Common myeloid progenitor, CD34-positive (primary cell): ENCODE data around the gene PSMB5.

Source experiments
- CTCF ChIA-PET: fragments of 350-600 bp; sonication (Branson Sonifier 250); formaldehyde crosslinking; loops from one replicate; lab custom pipeline; 2021; ENCODE audit warnings: antibody characterized with exemption; lab: Charles Lee
- POLR2A ChIA-PET: fragments of 350-600 bp; sonication (Branson Sonifier 250); formaldehyde crosslinking; loops from one replicate; lab custom pipeline; 2021; ENCODE audit warnings: antibody characterized with exemption; lab: Charles Lee
- DNase-seq, 3 donors: peaks; one replicate each; pipeline versions ENCODE4 v3.0.0 to v3.0.0-alpha.2; 2013
- H3K27ac ChIP-seq, 2 experiments: 1 replicate in 1 of 2; 2 replicates in 1 of 2; pipeline ENCODE4 v1.7.0; 2013; ENCODE audit warnings: inconsistent platforms in 2 of 2, low read length in 2 of 2, mild to moderate bottlenecking in 2 of 2, low read depth in 1 of 2, moderate library complexity in 1 of 2; ENCODE audit not compliant: severe bottlenecking in 2 of 2, insufficient read depth in 1 of 2, poor library complexity in 1 of 2
- H3K27me3 ChIP-seq, 5 experiments: replicated peaks in 2 of 5; 1 replicate in 3 of 5; 2 replicates in 2 of 5; pipeline versions ENCODE4 v1.6.1 to v1.7.0; 2013; ENCODE audit warnings: low read length in 4 of 5, mild to moderate bottlenecking in 2 of 5, moderate library complexity in 2 of 5, inconsistent platforms in 1 of 5; ENCODE audit not compliant: insufficient read depth in 5 of 5, control insufficient read depth in 4 of 5
- H3K36me3 ChIP-seq, 4 experiments: 1 replicate in 2 of 4; 2 replicates in 2 of 4; pipeline versions ENCODE4 v1.6.1 to v1.7.0; 2013; ENCODE audit warnings: low read length in 3 of 4, control low read depth in 1 of 4, mild to moderate bottlenecking in 1 of 4; ENCODE audit not compliant: control insufficient read depth in 4 of 4, insufficient read depth in 4 of 4
- H3K4me1 ChIP-seq, 4 experiments: 1 replicate in 3 of 4; 2 replicates in 1 of 4; pipeline versions ENCODE4 v1.6.1 to v1.7.1; 2013; ENCODE audit warnings: low read length in 3 of 4, mild to moderate bottlenecking in 3 of 4, control low read depth in 1 of 4, inconsistent platforms in 1 of 4, moderate library complexity in 1 of 4; ENCODE audit not compliant: control insufficient read depth in 4 of 4, insufficient read depth in 4 of 4; ENCODE audit errors: control extremely low read depth in 1 of 4
- H3K4me3 ChIP-seq, 7 experiments: 1 replicate in 4 of 7; 2 replicates in 3 of 7; pipeline versions ENCODE4 v1.5.1 to v1.7.0; 2013; ENCODE audit warnings: mild to moderate bottlenecking in 7 of 7, low read length in 6 of 7, moderate library complexity in 6 of 7, inconsistent platforms in 2 of 7, low read depth in 2 of 7, control low read depth in 1 of 7; ENCODE audit not compliant: insufficient read depth in 4 of 7, control insufficient read depth in 1 of 7; ENCODE audit errors: extremely low read depth in 1 of 7
- H3K9me3 ChIP-seq, 5 experiments: 1 replicate in 4 of 5; 2 replicates in 1 of 5; pipeline versions ENCODE4 v1.6.1 to v1.7.1; 2013; ENCODE audit warnings: low read length in 4 of 5, mild to moderate bottlenecking in 2 of 5, inconsistent platforms in 1 of 5, low read depth in 1 of 5, moderate library complexity in 1 of 5; ENCODE audit not compliant: control insufficient read depth in 4 of 5, insufficient read depth in 2 of 5; ENCODE audit errors: control extremely low read depth in 1 of 5
- WGBS: methylation state at CpG from one replicate; pipeline ENCODE4 v1.1.5; 2013; ENCODE audit not compliant: insufficient coverage; 5-methylcytosine and 5-hydroxymethylcytosine counted together

The PSMB5 gene

DNA sequence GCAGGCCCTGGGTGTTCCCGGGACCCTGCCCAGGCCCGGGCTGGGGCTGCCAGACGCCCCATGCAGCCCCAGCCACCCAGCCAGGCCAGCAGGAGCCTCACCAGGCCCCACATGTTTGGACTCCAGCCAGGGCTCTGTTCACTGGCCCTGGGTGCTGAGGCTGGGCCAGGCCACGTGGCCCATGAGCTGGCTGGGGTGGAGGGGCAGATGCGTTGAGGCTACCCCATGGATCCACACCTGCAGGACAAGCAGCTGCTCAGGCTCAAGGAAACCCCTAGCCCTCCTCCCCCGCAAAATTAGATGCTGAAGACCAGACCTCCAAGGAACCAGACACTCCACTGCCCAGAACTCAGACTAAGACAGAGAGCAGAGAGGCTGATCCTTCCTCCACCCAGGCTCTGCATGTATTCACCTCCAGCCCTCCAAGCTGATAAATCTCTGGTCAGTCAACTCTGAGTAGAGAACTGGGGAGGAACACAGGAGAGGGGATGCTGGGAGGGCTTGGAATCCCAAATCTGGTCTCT lies 21.0 kb upstream of the PSMB5 start:
- no peak for DNase-seq
- H3K36me3 ChIP-seq: peaks cover 10 to 20% (median 15%) of the 10 kb centered on the region in 4 experiments
- 86% methylated on average over 6 of the region's 6 CpGs for WGBS

GRCh38 chr14:23055147-23055550 lies 20.4 kb upstream of the PSMB5 start:
- H3K4me1 ChIP-seq: peaks cover 0 to 21% (median 19%) of the 10 kb centered on the region in 4 experiments
- ChIA-PET POLR2A (interaction anchor here (1.7 kb wide), 1 partner anchor 69 kb away, joined by 5 read pairs; no protein-coding TSS in a partner anchor), CTCF (interaction anchor here (1.3 to 33.6 kb wide), 14 partner anchors 9 to 135 kb away, joined by 3 to 933 read pairs (median 7); partner anchors contain the start of genes ACIN1, AJUBA and PSMB11)
- no peak overlapping the region for H3K27ac ChIP-seq
- WGBS: 96% methylated on average over 8 of the region's 12 CpGs
- H3K4me3 ChIP-seq: no peak overlapping the region
- H3K36me3 ChIP-seq: peaks cover 8 to 17% (median 11%) of the 10 kb centered on the region in 4 experiments
- H3K27me3 ChIP-seq: peaks cover 0 to 7% (median 5%) of the 10 kb centered on the region in 5 experiments
- no peaks in the 10 kb centered on the region for H3K9me3 ChIP-seq
- DNase-seq: no peak

More for the DNA sequence above, 21.0 kb upstream of the PSMB5 start:
- H3K9me3 ChIP-seq: no peaks in the 10 kb centered on the region
- CTCF ChIA-PET: interaction anchor here (1.1 to 33.6 kb wide), 17 partner anchors 9 to 134 kb away, joined by 3 to 933 read pairs (median 5); partner anchors contain the start of genes ACIN1, AJUBA, PRMT5 and PSMB11
- H3K4me3 ChIP-seq: no peak overlapping the region
- H3K27me3 ChIP-seq: peaks cover 0 to 7% (median 5%) of the 10 kb centered on the region in 5 experiments
- no peak overlapping the region for H3K27ac ChIP-seq
- H3K4me1 ChIP-seq: peaks cover 0 to 21% (median 19%) of the 10 kb centered on the region in 4 experiments
- POLR2A ChIA-PET: interaction anchor here (1.7 kb wide), 1 partner anchor 70 kb away, joined by 5 read pairs; no protein-coding TSS in a partner anchor

DNA sequence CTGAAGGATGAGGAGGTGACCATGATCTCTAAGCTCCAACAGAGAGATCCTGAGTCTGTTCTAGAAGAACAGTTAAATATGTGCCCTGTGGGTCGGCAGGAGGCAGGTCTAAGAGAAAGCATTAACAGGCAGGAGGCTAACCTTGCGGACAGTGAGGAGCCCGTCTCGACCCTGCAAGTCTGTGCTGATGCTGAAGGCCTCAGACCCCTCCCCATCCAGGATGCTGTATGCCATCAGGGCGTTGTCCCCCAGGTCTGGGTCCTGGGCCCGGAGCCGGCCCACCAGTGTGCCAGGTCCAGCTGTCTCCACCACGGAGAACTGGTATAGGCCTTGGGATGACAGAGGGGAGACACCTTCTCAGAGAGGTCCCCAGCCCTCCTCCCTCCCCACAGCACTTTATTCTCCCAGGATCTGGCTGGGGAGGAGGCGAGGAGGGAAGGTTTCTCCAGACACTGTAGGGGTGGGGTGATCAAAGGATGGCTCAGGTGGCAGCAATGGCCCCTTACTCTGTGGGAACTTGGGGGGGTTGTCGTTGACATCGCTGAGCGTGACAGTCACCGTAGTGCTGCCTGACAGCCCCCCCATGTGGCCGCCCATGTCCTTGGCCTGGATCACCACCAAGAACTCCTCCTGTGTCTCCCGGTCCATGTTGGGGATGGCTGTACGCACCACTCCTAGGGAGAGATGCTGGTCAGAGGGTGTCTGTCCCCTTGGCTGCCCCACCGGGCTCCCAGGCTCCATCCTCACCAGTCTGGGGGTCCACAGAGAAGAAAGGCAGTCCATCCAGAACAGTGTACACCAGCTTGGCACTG lies 19.5 kb upstream of the PSMB5 start:
- Histone ChIP-seq H3K27me3 (peaks cover 0 to 7% (median 5%) of the 10 kb centered on the region in 5 experiments), H3K4me1 (peaks cover 0 to 21% (median 19%) of the 10 kb centered on the region in 4 experiments), H3K36me3 (peaks cover 6 to 10% (median 7%) of the 10 kb centered on the region in 4 experiments), H3K27ac (no peak overlapping the region), H3K9me3 (no peaks in the 10 kb centered on the region), H3K4me3 (no peak overlapping the region)
- 87% methylated on average over 12 of the region's 17 CpGs for WGBS
- peak; percentile 20 to 35 (median 32) for DNase-seq
- CTCF ChIA-PET: interaction anchor here (1.2 to 33.6 kb wide), 11 partner anchors 8 to 66 kb away, joined by 3 to 933 read pairs (median 9); partner anchors contain the start of genes AJUBA and PSMB11
- POLR2A ChIA-PET: interaction anchor here (1.1 kb wide), 1 partner anchor 54 kb away, joined by 3 read pairs; no protein-coding TSS in a partner anchor

DNA sequence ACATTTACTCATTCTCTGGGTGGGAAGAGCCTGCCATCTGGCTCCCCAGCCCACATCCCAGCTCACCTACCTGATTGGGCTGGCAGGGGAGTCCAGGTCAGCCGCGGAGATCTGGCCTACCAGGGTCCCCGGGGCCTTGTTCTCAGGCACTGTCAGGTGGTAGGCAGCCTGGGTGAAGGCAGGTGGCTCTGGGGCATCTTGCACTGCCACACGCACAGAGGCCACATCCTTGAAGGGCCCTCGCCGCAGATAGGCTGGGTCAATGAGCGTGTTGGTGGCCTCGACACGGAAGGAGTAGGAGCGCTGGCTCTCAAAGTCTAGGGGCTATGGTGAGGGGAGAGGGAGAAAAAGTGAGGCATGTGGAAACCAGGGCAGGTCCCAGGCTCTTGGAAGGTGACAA lies 18.7 kb upstream of the PSMB5 start:
- POLR2A ChIA-PET: no interaction called here
- Histone ChIP-seq H3K27me3 (peaks cover 0 to 7% (median 5%) of the 10 kb centered on the region in 5 experiments), H3K4me3 (no peak overlapping the region), H3K4me1 (peaks cover 0 to 21% (median 19%) of the 10 kb centered on the region in 4 experiments), H3K27ac (no peak overlapping the region), H3K36me3 (peaks cover 0 to 3% (median 0%) of the 10 kb centered on the region in 4 experiments), H3K9me3 (peaks cover 0 to under 1% (median 0%) of the 10 kb centered on the region in 5 experiments)
- CTCF ChIA-PET: interaction anchor here (1.2 to 33.6 kb wide), 4 partner anchors 11 to 65 kb away, joined by 3 to 933 read pairs (median 24); partner anchors contain the start of genes AJUBA and PSMB11
- DNase-seq: no peak
- 100% methylated on average over 6 of the region's 10 CpGs for WGBS

GRCh38 chr14:23052671-23053070 lies 18.0 kb upstream of the PSMB5 start:
- no peaks in the 10 kb centered on the region for H3K36me3 ChIP-seq
- ChIA-PET CTCF (interaction anchor here (0.8 to 33.6 kb wide), 6 partner anchors 10 to 64 kb away, joined by 3 to 933 read pairs (median 4); partner anchors contain the start of genes AJUBA and PSMB11), POLR2A (no interaction called here)
- peaks cover 0 to 2% (median 0%) of the 10 kb centered on the region in 5 experiments for H3K9me3 ChIP-seq
- DNase-seq: no peak
- H3K4me3 ChIP-seq: no peak overlapping the region
- peaks cover 0 to 7% (median 5%) of the 10 kb centered on the region in 5 experiments for H3K27me3 ChIP-seq
- peaks cover 0 to 14% (median 14%) of the 10 kb centered on the region in 4 experiments for H3K4me1 ChIP-seq
- WGBS: 100% methylated on average over 2 of the region's 3 CpGs
- H3K27ac ChIP-seq: no peak overlapping the region

- Histone ChIP-seq H3K36me3 (no peaks in the 10 kb centered on the region), H3K27ac (no peak overlapping the region), H3K4me3 (no peak overlapping the region), H3K9me3 (peaks cover 0 to 2% (median 0%) of the 10 kb centered on the region in 5 experiments), H3K4me1 (peaks cover 0 to 13% (median 11%) of the 10 kb centered on the region in 4 experiments), H3K27me3 (peaks cover 0 to 7% (median 5%) of the 10 kb centered on the region in 5 experiments)
- CTCF ChIA-PET: interaction anchor here (0.8 to 33.6 kb wide), 6 partner anchors 10 to 135 kb away, joined by 3 to 933 read pairs (median 4); partner anchors contain the start of genes AJUBA and PSMB11
- DNase-seq: no peak
- POLR2A ChIA-PET: no interaction called here
- 96% methylated on average over 11 of the region's 14 CpGs for WGBS
These were observed 17.5 kb upstream of the PSMB5 start for GRCh38 chr14:23052182-23052623.
